Right renal pelvis (tissue), 4 donors: ENCODE results near the gene ZNF765. TPM values are rescaled to one million over a fixed set of nuclear protein-coding genes. Genes with fewer than 3 reads are reported as not detected.
"Not testable (repeated sequence)": the region's sequence is repeated elsewhere in the genome, so short reads cannot be mapped to it uniquely, and the experiment has no call there.

Experiments
- DNase-seq, 4 donors: peaks; one replicate each; pipeline ENCODE4 v3.0.0-alpha.2; 2013; ENCODE audit warnings: low read depth in 4 of 4, low spot score in 3 of 4, missing footprints in 1 of 4
- polyA plus RNA-seq, 4 donors: library from polyadenylated mRNA; unstranded; fragments of 120-200 nt; gene quantifications; one replicate each; pipeline ENCODE4 v1.2.1, GENCODE V29; 2013; ENCODE audit not compliant: insufficient read length in 4 of 4

ZNF765 gene
- polyA plus RNA-seq, 4 donors = 9.6 to 14.5 (median 12.7) TPM

- DNase-seq = not testable (repeated sequence)
These were observed 25.8 kb downstream of the ZNF765 start for GRCh38 chr19:53420520-53421315.

GRCh38 chr19:53422551-53422950 is 27.6 kb downstream of the ZNF765 start:
- no peak for DNase-seq

GRCh38 chr19:53423074-53423473 is 28.1 kb downstream of the ZNF765 start:
- not testable (repeated sequence) for DNase-seq

- DNase-seq = not testable (repeated sequence)
These were observed 28.7 kb downstream of the ZNF765 start for GRCh38 chr19:53423680-53424079.

- DNase-seq = peak; percentile 65 to 75 (median 67)
These were observed 30.1 kb downstream of the ZNF765 start for GRCh38 chr19:53424968-53425597.

GRCh38 chr19:53431399-53432087 is 36.6 kb downstream of the ZNF765 start, which contains the start of gene ZNF761:
ZNF761 (plus strand) TSS chr19:53431984; CDS start chr19:53447269, 15,285 bp downstream.
- peak; percentile 77 to 86 (median 82) for DNase-seq

- no peak for DNase-seq
These were observed 37.2 kb downstream of the ZNF765 start for GRCh38 chr19:53432088-53432661.

GRCh38 chr19:53443809-53444208 is 48.9 kb downstream of the ZNF765 start:
- DNase-seq = not testable (repeated sequence)

- not testable (repeated sequence) for DNase-seq
These were observed 52.2 kb downstream of the ZNF765 start for GRCh38 chr19:53447196-53447595.

GRCh38 chr19:53455828-53456227 is 60.9 kb downstream of the ZNF765 start:
- DNase-seq = no peak

- DNase-seq = not testable (repeated sequence)
These were observed 65.3 kb downstream of the ZNF765 start for GRCh38 chr19:53460131-53460721.

GRCh38 chr19:53461866-53462265 is 66.9 kb downstream of the ZNF765 start:
- DNase-seq = no peak

- no peak for DNase-seq
These were observed 67.9 kb downstream of the ZNF765 start for GRCh38 chr19:53462861-53463260.

GRCh38 chr19:53463263-53463662 is 68.3 kb downstream of the ZNF765 start:
- DNase-seq = peak in 2 of 4 donors; percentile 11 to 22

GRCh38 chr19:53466726-53467484 is 72.0 kb downstream of the ZNF765 start:
- peak in 1 of 4 donors; percentile 5 for DNase-seq

GRCh38 chr19:53467485-53468262 is 72.7 kb downstream of the ZNF765 start, which contains the start of gene ZNF813:
ZNF813 (plus strand) TSS chr19:53467733; CDS start chr19:53483823, 16,090 bp downstream.
- DNase-seq = peak; percentile 80 to 89 (median 82)

- not testable (repeated sequence) for DNase-seq
These were observed 73.7 kb downstream of the ZNF765 start for GRCh38 chr19:53468628-53469027.

GRCh38 chr19:53471916-53472315 is 77.0 kb downstream of the ZNF765 start:
- no peak for DNase-seq

GRCh38 chr19:53474832-53475231 is 79.9 kb downstream of the ZNF765 start:
- not testable (repeated sequence) for DNase-seq
